Activated CD8-positive, alpha-beta memory T cell treated with anti-CD3 and anti-CD28 coated beads for 1 hour (primary cell): ENCODE results near the gene TMEM256.

Experiments
- DNase-seq, 2 donors: peaks; one replicate each; pipeline ENCODE4 v3.0.0-alpha.2; 2020; ENCODE audit warnings: low read depth in 1 of 2; ENCODE audit errors: extremely low read depth in 1 of 2

Gene TMEM256

DNA sequence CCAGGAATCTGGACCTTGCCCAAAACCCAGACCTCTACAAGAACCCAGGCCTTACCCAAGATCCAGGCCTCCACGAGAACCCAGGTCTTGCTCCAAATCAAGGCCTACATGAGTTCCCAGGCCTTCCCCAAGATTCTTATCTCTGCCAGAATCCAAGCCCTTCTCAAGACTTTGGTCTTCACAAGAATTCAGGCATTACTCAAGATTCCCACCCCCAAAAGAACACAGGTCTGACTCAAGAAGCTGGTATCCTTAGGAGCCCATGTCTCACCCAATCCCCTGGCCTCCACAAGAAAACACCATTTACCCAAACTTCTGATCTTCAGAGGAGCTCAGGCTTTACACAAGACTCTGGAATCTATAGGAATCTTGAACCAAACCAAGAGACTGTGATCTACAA, 27.3 kb upstream of the TMEM256 start:
- DNase-seq: no peak

DNA sequence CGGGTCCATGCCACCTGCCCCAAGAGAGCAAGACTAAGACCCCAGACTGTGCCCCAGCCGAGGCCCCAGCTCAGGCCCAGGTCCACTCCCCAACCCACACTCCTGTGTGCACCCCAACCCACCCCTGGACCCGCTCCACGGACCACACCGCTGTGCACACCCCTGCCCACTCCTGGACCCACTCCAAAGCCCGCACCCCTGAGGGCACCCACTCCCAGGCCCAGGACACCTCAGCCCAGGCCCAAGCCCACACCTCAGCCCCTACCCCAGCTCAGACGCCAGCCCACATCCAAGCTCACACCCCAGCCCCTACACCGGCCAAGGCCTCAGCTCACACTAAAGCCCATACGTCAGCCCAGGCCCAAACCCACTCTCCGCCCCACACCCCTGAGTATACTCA, 25.8 kb upstream of the TMEM256 start:
- no peak for DNase-seq

DNA sequence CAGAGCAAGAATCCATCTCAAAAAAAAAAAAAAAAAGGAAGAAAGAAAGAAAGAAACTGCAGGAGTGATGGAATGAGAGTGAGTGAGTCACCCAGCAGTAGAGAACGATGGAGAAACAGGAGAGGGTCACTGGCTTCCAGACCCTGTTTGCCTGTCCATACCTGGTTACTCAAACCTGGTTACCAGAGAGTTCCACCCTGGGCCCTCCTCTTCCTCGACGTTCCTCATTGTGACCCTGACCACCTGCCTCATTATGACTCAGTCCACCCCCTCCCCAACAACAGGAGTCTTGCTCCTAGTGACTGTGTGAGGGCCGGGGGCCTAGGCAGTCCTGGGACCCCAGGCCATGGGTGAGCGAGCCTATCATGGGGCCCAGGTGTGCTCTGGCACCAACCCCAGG, 24.7 kb upstream of the TMEM256 start, which contains the start of gene SPEM3:
TSS of gene SPEM3 (plus strand) at position 301 of the 400 bp plus-strand sequence. CDS start at position 347, 46 bp downstream.
- no peak for DNase-seq

GRCh38 chr17:7427549-7427948, 23.7 kb upstream of the TMEM256 start:
- no peak for DNase-seq

DNA sequence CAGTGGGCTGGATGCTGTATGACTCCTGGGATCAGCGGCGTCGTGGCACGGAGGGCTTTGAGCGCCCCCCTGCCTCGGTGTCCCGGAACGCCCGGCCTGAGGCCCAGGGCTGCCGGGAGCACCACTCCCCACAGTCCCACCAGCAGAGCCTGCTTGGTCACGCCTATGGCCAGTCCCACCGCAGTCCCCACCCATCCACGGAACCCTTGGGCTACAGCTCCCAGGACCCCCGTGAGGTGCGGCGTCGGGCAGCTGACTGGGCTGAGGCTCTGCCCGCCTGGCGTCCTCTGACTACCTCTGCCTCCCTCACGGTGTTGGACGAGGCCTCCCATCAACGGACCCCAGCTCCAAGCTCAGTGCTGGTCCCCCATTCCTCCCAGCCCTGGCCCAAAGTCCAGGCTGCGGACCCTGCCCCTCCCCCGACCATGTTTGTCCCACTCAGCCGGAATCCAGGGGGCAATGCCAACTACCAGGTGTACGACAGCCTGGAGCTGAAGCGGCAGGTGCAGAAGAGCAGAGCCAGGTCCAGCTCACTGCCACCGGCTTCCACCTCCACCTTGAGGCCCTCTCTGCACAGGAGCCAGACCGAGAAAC, 23.1 kb upstream of the TMEM256 start:
- no peak for DNase-seq

DNA sequence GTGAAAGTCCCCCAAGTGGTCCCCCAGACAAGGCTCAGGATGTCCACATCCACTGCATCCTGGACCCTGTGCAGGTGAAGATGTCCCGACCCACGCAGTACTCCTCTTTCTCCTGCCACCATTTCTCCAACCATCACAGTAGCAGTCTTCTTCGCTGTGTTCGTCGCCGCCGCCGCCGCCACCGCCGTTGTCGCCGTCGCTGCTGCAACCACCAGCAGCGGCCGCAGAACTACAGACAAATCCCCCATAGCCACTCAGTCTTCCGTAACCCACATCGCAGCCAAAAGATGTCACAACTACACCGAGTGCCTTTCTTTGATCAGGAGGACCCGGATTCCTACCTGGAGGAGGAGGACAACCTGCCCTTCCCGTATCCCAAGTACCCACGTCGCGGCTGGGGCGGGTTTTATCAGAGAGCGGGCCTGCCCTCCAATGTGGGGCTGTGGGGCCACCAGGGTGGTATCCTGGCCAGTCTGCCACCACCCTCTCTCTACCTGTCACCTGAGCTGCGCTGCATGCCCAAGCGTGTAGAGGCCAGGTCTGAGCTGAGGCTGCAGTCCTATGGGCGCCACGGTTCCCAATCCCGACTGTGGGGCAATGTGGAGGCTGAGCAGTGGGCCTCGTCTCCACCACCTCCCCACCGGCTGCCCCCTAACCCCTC, 22.4 kb upstream of the TMEM256 start:
- no peak for DNase-seq

DNA sequence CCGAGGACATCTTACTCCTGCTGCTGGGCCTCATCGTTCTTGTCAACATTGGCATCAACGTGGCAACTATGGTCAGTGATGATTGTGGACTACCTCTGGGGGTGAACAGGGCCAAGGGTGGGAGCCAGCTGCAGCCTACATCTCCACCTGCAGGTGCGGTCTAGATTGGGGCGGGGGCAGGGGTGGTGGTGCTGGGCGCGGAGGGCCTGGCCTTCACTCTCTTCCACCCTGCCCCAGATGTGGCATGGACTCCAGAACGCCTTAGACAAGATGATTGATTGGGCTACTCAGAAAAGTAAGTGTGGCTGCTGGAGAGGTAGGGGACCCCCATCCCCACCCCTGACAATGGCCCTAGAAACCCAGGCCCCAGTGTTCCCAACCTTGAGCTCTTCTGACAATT, 21.9 kb upstream of the TMEM256 start:
- DNase-seq: no peak

DNA sequence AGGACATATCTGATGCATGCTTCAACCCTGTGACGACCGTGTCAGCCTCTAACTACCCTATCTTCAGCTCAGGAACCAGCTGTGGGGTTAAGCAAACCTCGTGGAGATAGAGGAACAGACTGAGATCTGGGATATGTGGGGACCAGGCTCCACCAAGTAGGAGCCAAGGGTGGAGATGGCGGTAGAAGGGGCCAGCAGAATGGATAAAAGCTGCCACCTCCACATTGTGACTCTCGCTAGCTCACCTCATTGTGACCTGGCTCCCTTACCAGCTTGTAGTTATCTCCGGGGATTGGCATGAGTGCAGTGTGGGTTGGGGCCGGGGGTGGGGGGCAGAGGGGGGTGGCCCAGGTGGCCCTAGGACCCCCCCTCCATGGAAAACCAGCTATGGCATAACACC, 21.4 kb upstream of the TMEM256 start, which contains the start of gene SPEM2:
TSS of gene SPEM2 (plus strand) at position 301 of the 400 bp plus-strand sequence. CDS start at position 374, 73 bp downstream.
- DNase-seq: no peak

DNA sequence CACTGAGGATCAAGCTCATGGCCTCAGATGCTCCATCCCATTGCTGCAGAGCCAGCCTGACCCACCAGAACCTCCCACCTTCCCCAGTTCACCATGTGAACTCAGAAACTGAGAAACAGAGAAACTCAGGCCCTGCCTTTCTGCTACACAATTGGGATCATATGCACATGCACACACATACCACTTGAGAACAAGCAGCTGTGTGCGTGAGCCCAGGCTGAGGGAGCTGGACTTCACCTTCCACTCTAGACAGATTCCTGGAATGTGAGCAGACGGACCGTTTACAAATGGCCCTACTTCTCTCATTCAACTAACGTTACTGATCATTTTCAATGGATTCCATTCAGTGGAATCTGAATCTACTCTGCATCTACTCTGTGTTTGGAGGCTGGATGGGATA, 19.8 kb upstream of the TMEM256 start:
- no peak for DNase-seq

- no peak for DNase-seq
Observed at GRCh38 chr17:7421186-7421585, 17.3 kb upstream of the TMEM256 start.

GRCh38 chr17:7419819-7420610, 16.1 kb upstream of the TMEM256 start, which contains the start of gene SPEM1:
Gene SPEM1 (plus strand): TSS chr17:7420324. CDS start chr17:7420385, 61 bp downstream.
- no peak for DNase-seq

DNA sequence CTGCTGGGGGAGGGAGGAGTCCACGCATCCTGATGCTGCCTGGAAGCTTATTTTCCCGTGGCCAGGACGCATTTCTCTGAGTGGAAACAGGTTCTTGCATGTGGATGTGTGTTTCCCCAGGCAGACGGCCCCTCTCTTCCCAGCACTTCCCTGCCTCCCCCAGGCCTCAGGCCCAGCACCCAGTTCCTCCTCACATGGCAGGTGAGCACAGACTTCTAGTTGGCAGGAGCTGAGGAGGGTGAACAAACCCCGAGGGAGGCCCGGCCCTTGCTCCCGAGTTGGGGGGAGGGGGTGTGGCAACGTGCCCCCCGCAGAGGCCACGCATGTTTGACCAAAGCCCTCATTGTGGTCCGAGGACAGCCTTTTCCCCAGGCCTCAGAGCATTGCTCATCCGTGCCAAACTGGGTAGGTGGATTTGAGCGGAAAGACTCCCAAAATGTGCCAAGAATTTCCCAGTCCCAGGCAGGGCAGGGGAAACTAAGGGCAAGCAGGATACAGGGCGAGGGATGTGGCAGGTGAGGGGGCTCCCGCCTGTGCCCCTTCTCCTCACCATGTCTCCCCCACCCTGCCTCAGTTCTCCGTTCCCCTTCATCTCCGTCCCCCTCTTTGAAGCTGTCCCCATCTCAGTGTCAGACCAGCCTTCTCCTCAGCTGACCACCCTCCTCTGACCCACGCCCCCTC, 14.7 kb upstream of the TMEM256 start:
- no peak for DNase-seq

DNA sequence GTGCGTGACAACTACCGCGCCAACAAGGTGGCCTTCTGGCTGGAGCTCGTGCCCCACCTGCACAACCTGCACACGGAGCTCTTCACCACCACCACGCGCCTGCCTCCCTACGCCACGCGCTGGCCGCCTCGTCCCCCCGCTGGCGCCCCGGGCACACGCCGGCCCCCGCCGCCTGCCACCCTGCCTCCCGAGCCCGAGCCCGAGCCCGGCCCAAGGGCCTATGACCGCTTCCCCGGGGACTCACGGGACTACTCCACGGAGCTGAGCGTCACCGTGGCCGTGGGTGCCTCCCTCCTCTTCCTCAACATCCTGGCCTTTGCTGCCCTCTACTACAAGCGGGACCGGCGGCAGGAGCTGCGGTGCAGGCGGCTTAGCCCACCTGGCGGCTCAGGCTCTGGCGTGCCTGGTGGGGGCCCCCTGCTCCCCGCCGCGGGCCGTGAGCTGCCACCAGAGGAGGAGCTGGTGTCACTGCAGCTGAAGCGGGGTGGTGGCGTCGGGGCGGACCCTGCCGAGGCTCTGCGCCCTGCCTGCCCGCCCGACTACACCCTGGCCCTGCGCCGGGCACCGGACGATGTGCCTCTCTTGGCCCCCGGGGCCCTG, 13.3 kb upstream of the TMEM256 start:
- no peak for DNase-seq

DNA sequence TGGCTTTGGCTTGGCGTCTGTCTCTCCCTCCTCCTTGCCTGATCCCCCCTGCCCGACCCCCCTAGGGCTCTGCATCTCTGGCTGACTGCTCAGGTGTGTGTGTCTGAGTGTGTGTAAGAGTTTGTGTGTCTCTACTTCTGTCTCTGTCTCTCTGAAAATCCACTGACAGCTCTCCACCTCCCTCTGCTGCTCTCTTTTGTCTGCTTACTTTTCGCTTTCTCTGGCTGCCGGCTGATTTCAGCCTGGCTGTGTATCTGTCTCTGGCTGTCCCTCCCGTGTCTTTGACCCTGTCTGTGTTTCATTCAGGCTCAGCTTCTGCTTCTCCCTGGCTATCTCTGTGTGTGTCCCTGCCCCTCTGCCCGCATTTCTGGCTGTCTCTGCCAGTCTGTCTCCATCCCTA, 12.4 kb upstream of the TMEM256 start:
- DNase-seq: no peak

DNA sequence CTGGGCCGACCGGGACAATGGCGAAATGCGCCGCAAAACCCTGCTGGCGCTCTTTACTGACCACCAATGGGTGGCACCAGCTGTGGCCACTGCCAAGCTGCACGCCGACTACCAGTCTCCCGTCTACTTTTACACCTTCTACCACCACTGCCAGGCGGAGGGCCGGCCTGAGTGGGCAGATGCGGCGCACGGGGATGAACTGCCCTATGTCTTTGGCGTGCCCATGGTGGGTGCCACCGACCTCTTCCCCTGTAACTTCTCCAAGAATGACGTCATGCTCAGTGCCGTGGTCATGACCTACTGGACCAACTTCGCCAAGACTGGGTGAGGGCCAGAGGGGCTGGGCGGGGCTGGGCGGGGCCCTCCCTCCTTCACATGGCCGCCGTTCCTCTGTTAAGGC, 11.9 kb upstream of the TMEM256 start:
- DNase-seq: no peak

DNA sequence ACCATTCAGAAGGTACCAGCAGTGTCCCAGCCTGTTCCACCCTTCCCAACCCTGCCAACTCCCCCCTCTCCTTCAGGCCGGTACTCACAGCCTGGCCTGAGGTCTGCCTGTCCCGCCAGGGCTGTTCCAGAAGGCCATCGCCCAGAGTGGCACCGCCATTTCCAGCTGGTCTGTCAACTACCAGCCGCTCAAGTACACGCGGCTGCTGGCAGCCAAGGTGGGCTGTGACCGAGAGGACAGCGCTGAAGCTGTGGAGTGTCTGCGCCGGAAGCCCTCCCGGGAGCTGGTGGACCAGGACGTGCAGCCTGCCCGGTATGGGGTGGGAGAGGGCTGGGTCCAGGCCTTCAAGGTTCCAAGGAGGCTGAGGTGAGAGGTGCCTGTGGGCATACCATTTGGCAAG, 10.9 kb upstream of the TMEM256 start:
- no peak for DNase-seq

DNA sequence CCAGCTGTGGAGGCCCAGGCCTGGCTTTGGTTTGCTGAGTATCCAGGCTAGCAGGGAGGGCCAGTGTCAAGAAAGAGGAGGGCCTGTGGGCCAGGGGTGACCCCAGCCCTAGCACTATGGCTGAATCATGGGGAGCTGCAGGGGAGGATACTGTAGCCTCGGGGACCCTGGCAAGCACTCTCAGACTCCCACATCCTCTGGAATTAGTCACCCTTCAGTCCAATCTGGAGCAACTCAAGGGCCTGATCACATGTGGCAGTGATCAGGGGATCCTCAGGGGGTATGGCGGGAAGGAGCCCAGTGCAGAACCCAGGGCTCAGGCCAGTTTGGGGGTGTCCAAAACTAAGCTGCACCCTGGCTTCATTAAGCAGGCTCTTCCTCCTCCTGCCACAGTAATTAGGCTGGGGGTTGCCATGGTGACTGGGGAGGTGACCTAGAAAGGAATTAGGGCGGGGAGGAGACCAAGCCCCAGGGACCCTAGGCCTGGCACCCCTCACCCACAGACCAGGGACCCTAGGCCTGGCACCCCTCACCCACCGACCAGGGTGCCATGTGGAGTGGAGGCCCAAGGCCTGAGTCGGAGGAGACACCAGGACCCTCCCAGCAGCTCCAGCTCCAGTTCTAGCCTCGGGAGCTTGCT, 9.6 kb upstream of the TMEM256 start:
- no peak for DNase-seq

DNA sequence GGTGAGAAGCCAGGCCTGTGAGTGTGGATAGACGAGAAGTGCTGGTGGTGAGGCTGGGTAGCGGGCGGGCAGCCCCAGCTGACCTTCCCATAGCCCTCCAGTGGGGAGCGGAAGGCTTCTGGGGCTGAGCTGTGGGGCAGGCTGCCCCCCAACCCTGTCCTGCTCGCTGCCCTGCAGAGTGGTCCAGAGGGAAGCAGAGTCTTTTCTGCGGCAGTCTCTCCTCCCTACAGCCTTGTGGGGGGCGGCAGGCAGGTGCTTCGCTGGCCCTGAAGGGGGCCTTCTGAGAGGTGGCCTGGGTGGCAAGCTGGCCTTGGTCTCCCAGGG, 7.5 kb upstream of the TMEM256 start:
- no peak for DNase-seq

DNA sequence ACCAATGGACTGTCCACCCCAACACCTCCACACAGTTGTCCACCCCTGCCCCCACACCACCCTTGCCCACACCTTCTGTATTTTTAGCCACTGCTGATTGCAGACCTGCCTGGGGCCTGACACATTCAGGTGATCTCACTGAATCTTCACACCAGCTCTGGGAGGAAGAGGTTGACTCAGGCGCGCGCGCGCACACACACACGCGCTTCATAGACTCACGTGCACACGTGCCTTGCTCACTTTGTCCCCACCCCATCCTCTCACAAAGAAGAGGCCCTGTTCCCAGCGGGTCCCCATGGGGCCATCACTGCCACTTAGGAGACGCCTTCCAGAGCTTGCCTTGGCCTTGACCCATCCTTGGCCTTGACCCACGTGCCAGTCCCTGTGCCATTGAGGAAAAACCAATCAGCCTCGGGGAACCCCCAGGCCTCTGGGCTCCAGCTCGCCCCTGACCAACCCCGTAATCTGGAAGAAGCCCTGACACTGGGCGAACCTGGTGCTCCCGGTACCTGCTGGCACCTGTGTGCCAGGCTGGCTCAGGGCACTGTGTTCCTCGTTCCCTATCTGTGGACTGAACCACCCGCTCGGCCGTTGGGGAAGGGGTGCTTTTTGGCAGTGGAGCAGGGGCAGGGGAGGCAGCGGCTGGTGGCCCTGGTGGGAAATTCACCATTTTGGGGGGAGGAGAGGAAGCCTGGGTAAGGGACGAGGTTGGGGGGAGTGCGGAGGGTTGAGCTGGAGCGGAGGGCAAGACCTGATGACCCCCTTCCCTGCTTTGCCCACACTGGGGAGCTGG, 6.9 kb upstream of the TMEM256 start:
- no peak for DNase-seq

DNA sequence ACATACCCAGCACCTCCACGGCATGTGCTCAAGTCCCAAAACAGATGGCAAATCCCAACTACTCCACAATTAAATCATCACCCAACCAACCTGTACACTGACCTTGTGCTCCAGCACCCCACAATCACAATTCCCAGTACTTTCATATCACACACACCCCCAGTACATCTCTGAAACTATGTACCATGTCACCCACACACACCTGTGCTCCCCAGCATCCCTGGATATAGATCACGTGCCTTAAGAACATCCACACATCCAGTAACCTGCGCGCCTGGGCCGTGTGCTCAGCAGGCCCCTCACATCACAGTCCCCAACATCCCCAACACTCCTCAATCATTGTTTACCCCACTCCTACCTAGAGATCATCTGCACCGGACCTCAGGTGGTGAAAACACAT, 5.8 kb upstream of the TMEM256 start:
- DNase-seq: no peak
